ENCODE results near the gene FANCC. TPM values are rescaled to one million over a fixed set of nuclear protein-coding genes. Genes with fewer than 3 reads are reported as not detected.

The FANCC gene
- total RNA-seq, 4 donors from 2014 or later, result 7.7 to 27.8 (median 9.0) TPM

DNA sequence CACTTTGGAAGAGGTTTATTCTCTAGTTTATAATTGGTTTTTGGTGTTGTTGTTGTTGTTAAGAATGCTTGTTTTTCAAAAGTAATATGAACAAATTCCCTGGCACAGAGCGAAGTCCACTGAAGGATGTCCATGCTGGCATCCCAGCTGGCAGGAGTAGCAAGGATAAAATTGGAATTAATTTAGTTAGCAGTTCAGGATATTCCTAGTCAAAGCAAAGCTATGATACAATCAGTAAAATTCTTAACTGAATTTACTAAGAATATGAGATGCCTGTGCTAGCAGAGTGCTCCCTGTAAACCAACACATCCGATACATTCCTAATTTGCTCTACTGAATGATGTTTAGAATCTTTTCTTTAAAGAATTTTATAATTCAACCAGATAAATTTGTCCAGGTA lies 161.4 kb downstream of the FANCC start:
- TF ChIP-seq POLR2AphosphoS5 (IDR thresholded peaks at IDR 0.05) (no peak), POLR2A (IDR thresholded peaks at IDR 0.05) (no peak), EP300 (IDR thresholded peaks at IDR 0.05) (no peak), CTCF (IDR thresholded peaks at IDR 0.05) (no peak)

GRCh38 chr9:95155220-95155619 lies 162.3 kb downstream of the FANCC start:
- DNase-seq (ENCODE audit: low spot score in 2 of 2), result no peak
- Histone ChIP-seq H3K4me1 (peaks cover 4% of the 10 kb centered on the region), H3K4me3 (no peak overlapping the region), H3K9me3 (no peaks in the 10 kb centered on the region), H3K27me3 (no peaks in the 10 kb centered on the region), H3K27ac (no peak overlapping the region), H3K36me3 (no peaks in the 10 kb centered on the region)
- TF ChIP-seq POLR2AphosphoS5 (IDR thresholded peaks at IDR 0.05), result no peak
- no peak for TF ChIP-seq POLR2A (IDR thresholded peaks at IDR 0.05)
- TF ChIP-seq CTCF (IDR thresholded peaks at IDR 0.05), result no peak
- TF ChIP-seq EP300 (IDR thresholded peaks at IDR 0.05), result no peak
- 58% methylated on average over 3 of the region's 3 CpGs for WGBS

More for the DNA sequence above, 161.4 kb downstream of the FANCC start:
- DNase-seq (ENCODE audit: low spot score in 2 of 2), result no peak
- Histone ChIP-seq H3K9me3 (no peaks in the 10 kb centered on the region), H3K4me1 (peaks cover 4% of the 10 kb centered on the region), H3K36me3 (no peaks in the 10 kb centered on the region), H3K27ac (no peak overlapping the region), H3K4me3 (no peak overlapping the region), H3K27me3 (no peaks in the 10 kb centered on the region)
- WGBS, result 96% methylated on average over 2 of the region's 2 CpGs

DNA sequence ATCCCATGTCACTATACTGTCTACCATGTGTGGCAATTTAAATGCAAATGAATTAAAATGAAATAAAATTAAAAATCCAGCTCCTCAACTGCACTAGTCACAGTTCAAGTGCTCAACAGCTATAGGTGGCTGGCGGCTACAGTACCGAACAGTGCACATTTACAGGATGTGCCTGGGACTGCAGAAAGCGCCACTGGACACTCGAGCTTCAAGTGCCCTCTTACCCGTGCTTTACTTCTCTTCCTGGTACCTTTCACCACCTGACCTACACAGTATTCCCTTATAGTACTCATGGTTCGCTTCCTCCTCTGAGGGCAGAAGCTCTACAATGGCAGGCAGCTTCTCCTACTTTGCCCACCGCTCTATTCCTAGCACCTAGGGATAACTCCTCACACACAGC lies 166.6 kb downstream of the FANCC start:
- H3K36me3 ChIP-seq, result no peaks in the 10 kb centered on the region
- H3K27ac ChIP-seq, result no peak overlapping the region
- no peak for DNase-seq (ENCODE audit: low spot score in 2 of 2)
- TF ChIP-seq POLR2A (IDR thresholded peaks at IDR 0.05) (no peak), EP300 (IDR thresholded peaks at IDR 0.05) (no peak), CTCF (IDR thresholded peaks at IDR 0.05) (no peak), POLR2AphosphoS5 (IDR thresholded peaks at IDR 0.05) (no peak)
- H3K9me3 ChIP-seq, result no peaks in the 10 kb centered on the region
- H3K4me3 ChIP-seq, result no peak overlapping the region
- WGBS, result 99% methylated on average over 7 of the region's 7 CpGs
- H3K4me1 ChIP-seq, result no peaks in the 10 kb centered on the region
- H3K27me3 ChIP-seq, result no peaks in the 10 kb centered on the region

- no peaks in the 10 kb centered on the region for H3K27me3 ChIP-seq
- no peak for DNase-seq (ENCODE audit: low spot score in 2 of 2)
- no peaks in the 10 kb centered on the region for H3K9me3 ChIP-seq
- no peak for TF ChIP-seq EP300 (IDR thresholded peaks at IDR 0.05)
- TF ChIP-seq POLR2A (IDR thresholded peaks at IDR 0.05), result no peak
- no peak for TF ChIP-seq POLR2AphosphoS5 (IDR thresholded peaks at IDR 0.05)
- no peak for TF ChIP-seq CTCF (IDR thresholded peaks at IDR 0.05)
- no peak overlapping the region for H3K27ac ChIP-seq
- H3K36me3 ChIP-seq, result no peaks in the 10 kb centered on the region
- WGBS, result 81% methylated on average over 2 of the region's 2 CpGs
- H3K4me1 ChIP-seq, result peaks cover 3% of the 10 kb centered on the region
- H3K4me3 ChIP-seq, result no peak overlapping the region
Measured at GRCh38 chr9:95148208-95148520, 169.3 kb downstream of the FANCC start.

- H3K4me3 ChIP-seq, result no peak overlapping the region
- no peak for DNase-seq (ENCODE audit: low spot score in 2 of 2)
- TF ChIP-seq CTCF (IDR thresholded peaks at IDR 0.05), result no peak
- no peak for TF ChIP-seq POLR2A (IDR thresholded peaks at IDR 0.05)
- no peak for TF ChIP-seq EP300 (IDR thresholded peaks at IDR 0.05)
- no peak for TF ChIP-seq POLR2AphosphoS5 (IDR thresholded peaks at IDR 0.05)
- peaks cover 3% of the 10 kb centered on the region for H3K4me1 ChIP-seq
- no peak overlapping the region for H3K27ac ChIP-seq
- no peaks in the 10 kb centered on the region for H3K36me3 ChIP-seq
- H3K27me3 ChIP-seq, result no peaks in the 10 kb centered on the region
- no peaks in the 10 kb centered on the region for H3K9me3 ChIP-seq
- 87% methylated on average over 7 of the region's 7 CpGs for WGBS
Measured at GRCh38 chr9:95147452-95148207, 169.9 kb downstream of the FANCC start.
